Measurements from ENCODE around the gene ZNF367.

Gene ZNF367

GRCh38 chr9:96348261-96348660, 69.9 kb downstream of the ZNF367 start:
- no peak for DNase-seq (ENCODE audit: insufficient read length, low spot score)
- no peak for FAIRE-seq

DNA sequence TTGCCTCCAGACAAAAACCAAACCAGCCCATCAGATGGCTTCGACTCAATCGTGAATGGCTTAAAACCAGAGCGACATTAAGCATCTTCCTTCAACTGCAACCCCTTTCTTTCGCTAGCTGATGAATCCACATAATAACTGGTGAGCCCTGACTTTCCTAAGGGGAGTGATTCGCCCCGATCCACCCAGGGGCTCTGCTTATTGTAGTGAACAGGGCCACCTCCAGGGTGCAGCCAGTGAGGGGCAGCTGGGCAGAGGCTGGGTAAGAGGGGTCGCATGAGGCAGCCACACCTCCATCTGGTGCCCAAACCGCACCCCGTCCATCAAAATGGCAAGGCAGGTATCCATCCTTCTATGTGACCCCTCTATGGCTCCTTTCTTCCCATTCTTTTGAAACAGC, 72.6 kb downstream of the ZNF367 start:
- DNase-seq (ENCODE audit: insufficient read length, low spot score) (no peak), FAIRE-seq (no peak)
- TF ChIP-seq POLR2AphosphoS5 (IDR thresholded peaks at IDR 0.05; ENCODE audit: low read depth, low read length) (no peak), POU2F2 (IDR thresholded peaks at IDR 0.05; ENCODE audit: low read depth, low read length) (no peak), TAF1 (IDR thresholded peaks at IDR 0.05; ENCODE audit: low read depth, low read length) (no peak), PAX5 (IDR thresholded peaks at IDR 0.05; ENCODE audit: insufficient read depth, low read length, severe bottlenecking) (no peak), SPI1 (IDR thresholded peaks at IDR 0.05; ENCODE audit: low read depth, low read length) (no peak), POLR2A (IDR thresholded peaks at IDR 0.05; ENCODE audit: low read depth, low read length) (no peak)

More at GRCh38 chr9:96348261-96348660, 69.9 kb downstream of the ZNF367 start:
- TF ChIP-seq POLR2AphosphoS5 (IDR thresholded peaks at IDR 0.05; ENCODE audit: low read depth, low read length) (no peak), PAX5 (IDR thresholded peaks at IDR 0.05; ENCODE audit: insufficient read depth, low read length, severe bottlenecking) (no peak), TAF1 (IDR thresholded peaks at IDR 0.05; ENCODE audit: low read depth, low read length) (no peak), SPI1 (IDR thresholded peaks at IDR 0.05; ENCODE audit: low read depth, low read length) (no peak), POLR2A (IDR thresholded peaks at IDR 0.05; ENCODE audit: low read depth, low read length) (no peak), POU2F2 (IDR thresholded peaks at IDR 0.05; ENCODE audit: low read depth, low read length) (no peak)

DNA sequence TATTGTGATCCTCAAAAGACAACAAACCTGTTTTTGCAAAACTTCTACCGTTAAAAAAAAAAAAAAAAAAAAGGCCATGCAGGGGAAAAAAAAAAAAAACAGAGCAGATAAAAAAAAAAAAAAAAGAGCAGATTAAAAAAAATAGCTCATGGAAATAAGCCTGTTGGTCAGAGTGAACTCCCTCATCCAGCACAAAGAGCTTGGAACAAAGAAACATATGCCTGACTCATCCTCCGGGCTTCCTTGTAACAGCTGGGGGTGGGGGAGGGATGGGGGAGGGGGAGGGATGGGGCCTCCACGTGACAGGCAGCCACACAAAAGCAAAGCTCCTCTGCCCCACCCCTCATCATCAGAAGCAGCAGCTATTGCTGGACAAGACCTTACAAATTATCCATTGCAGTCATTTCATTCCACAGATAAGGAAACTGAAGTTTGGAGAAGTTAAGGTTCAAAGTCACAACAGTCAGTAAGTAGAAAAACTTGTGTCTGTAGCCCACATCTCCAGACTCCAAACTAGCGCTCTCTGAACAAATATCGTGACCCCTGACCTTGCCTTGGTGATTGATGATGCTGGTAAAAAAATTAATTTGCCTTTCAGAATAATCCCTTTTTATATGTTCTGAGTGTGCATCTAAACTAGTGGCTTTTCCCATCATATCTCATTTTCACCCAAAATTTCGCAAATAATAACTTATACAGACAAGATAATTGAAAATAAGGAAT, 73.6 kb downstream of the ZNF367 start:
- DNase-seq (ENCODE audit: insufficient read length, low spot score) (no peak), FAIRE-seq (no peak)
- TF ChIP-seq SPI1 (IDR thresholded peaks at IDR 0.05; ENCODE audit: low read depth, low read length) (no peak), PAX5 (IDR thresholded peaks at IDR 0.05; ENCODE audit: insufficient read depth, low read length, severe bottlenecking) (no peak), TAF1 (IDR thresholded peaks at IDR 0.05; ENCODE audit: low read depth, low read length) (no peak), POLR2AphosphoS5 (IDR thresholded peaks at IDR 0.05; ENCODE audit: low read depth, low read length) (no peak), POLR2A (IDR thresholded peaks at IDR 0.05; ENCODE audit: low read depth, low read length) (no peak), POU2F2 (IDR thresholded peaks at IDR 0.05; ENCODE audit: low read depth, low read length) (no peak)

DNA sequence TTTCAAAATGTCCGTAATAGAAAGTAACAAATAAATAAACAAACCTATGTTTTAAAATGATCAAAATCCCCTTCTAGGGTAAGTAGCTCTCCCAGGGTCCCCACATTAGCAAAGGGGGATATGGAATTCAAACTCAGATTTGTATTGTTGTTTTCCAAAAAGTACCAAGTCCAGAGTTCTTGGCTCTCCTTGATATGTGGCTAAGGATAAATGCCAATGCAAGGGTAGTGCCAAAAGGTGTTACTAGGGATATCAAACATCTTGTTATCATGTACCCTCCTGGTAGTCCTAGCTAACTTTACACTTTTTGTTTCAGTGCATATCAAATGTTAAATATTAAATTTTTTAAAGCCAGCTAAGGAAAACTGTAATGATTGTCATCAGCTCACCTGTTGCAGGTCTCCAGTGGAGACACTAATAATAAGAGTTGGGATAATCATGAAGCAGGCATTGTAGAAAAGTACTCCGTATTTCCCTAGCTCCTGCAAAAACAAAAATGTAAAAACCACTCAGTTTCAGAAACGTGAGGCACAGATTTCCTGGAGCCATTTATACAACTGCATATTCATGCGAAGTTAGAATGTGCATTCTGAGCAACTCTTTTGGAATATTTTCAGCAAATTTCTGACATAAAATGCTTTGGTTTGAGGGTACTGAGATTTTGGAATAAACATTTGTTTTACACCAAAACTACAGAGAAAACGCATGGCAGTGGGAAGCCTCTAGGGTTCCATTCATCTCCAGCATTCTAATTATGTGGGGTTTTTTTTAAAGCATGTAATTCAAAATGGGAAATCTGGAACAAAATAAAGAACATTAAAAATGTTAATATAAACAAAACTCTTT, 74.4 kb downstream of the ZNF367 start:
- no peak for FAIRE-seq
- DNase-seq (ENCODE audit: insufficient read length, low spot score): no peak
- no peak for TF ChIP-seq SPI1 (IDR thresholded peaks at IDR 0.05; ENCODE audit: low read depth, low read length)
- TF ChIP-seq POU2F2 (IDR thresholded peaks at IDR 0.05; ENCODE audit: low read depth, low read length): no peak
- TF ChIP-seq TAF1 (IDR thresholded peaks at IDR 0.05; ENCODE audit: low read depth, low read length): no peak
- TF ChIP-seq POLR2AphosphoS5 (IDR thresholded peaks at IDR 0.05; ENCODE audit: low read depth, low read length): no peak
- no peak for TF ChIP-seq POLR2A (IDR thresholded peaks at IDR 0.05; ENCODE audit: low read depth, low read length)
- no peak for TF ChIP-seq PAX5 (IDR thresholded peaks at IDR 0.05; ENCODE audit: insufficient read depth, low read length, severe bottlenecking)

GRCh38 chr9:96342571-96343245, 75.5 kb downstream of the ZNF367 start:
- FAIRE-seq (no peak), DNase-seq (ENCODE audit: insufficient read length, low spot score) (no peak)
- no peak for TF ChIP-seq POLR2AphosphoS5 (IDR thresholded peaks at IDR 0.05; ENCODE audit: low read depth, low read length)
- TF ChIP-seq PAX5 (IDR thresholded peaks at IDR 0.05; ENCODE audit: insufficient read depth, low read length, severe bottlenecking): no peak
- no peak for TF ChIP-seq POU2F2 (IDR thresholded peaks at IDR 0.05; ENCODE audit: low read depth, low read length)
- TF ChIP-seq SPI1 (IDR thresholded peaks at IDR 0.05; ENCODE audit: low read depth, low read length): no peak
- no peak for TF ChIP-seq POLR2A (IDR thresholded peaks at IDR 0.05; ENCODE audit: low read depth, low read length)
- TF ChIP-seq TAF1 (IDR thresholded peaks at IDR 0.05; ENCODE audit: low read depth, low read length): no peak

DNA sequence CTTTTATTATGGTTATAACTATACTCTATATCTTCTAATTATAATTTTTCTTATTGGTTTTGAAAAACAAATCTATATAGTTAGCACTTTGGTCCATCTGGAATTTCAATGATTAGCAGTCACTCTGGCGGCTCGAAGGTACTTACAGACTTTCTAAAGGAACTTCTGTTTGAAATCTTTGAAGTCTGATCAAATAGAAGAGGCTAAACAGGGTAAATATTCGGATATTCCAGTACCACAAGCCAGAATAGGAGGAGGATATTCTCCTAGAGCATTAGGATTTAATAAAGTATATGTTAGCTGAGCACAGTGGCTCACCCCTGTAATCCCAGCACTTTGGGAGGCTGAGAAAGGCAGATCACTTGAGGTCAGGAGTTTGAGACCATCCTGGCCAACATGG, 77.5 kb downstream of the ZNF367 start:
- no peak for DNase-seq (ENCODE audit: insufficient read length, low spot score)
- TF ChIP-seq PAX5 (IDR thresholded peaks at IDR 0.05; ENCODE audit: insufficient read depth, low read length, severe bottlenecking): no peak
- no peak for TF ChIP-seq SPI1 (IDR thresholded peaks at IDR 0.05; ENCODE audit: low read depth, low read length)
- no peak for TF ChIP-seq TAF1 (IDR thresholded peaks at IDR 0.05; ENCODE audit: low read depth, low read length)
- TF ChIP-seq POU2F2 (IDR thresholded peaks at IDR 0.05; ENCODE audit: low read depth, low read length): no peak
- TF ChIP-seq POLR2AphosphoS5 (IDR thresholded peaks at IDR 0.05; ENCODE audit: low read depth, low read length): no peak
- TF ChIP-seq POLR2A (IDR thresholded peaks at IDR 0.05; ENCODE audit: low read depth, low read length): no peak

GRCh38 chr9:96338299-96338698, 79.9 kb downstream of the ZNF367 start:
- TF ChIP-seq POLR2A (IDR thresholded peaks at IDR 0.05; ENCODE audit: low read depth, low read length): no peak
- TF ChIP-seq SPI1 (IDR thresholded peaks at IDR 0.05; ENCODE audit: low read depth, low read length): no peak
- TF ChIP-seq POU2F2 (IDR thresholded peaks at IDR 0.05; ENCODE audit: low read depth, low read length): no peak
- TF ChIP-seq PAX5 (IDR thresholded peaks at IDR 0.05; ENCODE audit: insufficient read depth, low read length, severe bottlenecking): no peak
- no peak for TF ChIP-seq TAF1 (IDR thresholded peaks at IDR 0.05; ENCODE audit: low read depth, low read length)
- TF ChIP-seq POLR2AphosphoS5 (IDR thresholded peaks at IDR 0.05; ENCODE audit: low read depth, low read length): no peak
- DNase-seq (ENCODE audit: insufficient read length, low spot score) (no peak), FAIRE-seq (no peak)

More for the DNA sequence above, 77.5 kb downstream of the ZNF367 start:
- FAIRE-seq: no peak
